Inflammatory macrophage treated with lipopolysaccharide for 1 hour (primary cell): ENCODE results near the gene PES1.
"Not testable (repeated sequence)": the region's sequence is repeated elsewhere in the genome, so short reads cannot be mapped to it uniquely, and the experiment has no call there.

Experiments
- DNase-seq, 2 donors: peaks; one replicate each; pipeline ENCODE4 v3.0.0-alpha.2; 2020 to 2022

The PES1 gene

GRCh38 chr22:30607939-30608338, 16.2 kb upstream of the PES1 start:
- DNase-seq, result no peak

GRCh38 chr22:30607300-30607930, 15.7 kb upstream of the PES1 start:
- no peak for DNase-seq

- DNase-seq, result peak; percentile 61 to 62
Measured at GRCh38 chr22:30606455-30607299, 15.0 kb upstream of the PES1 start, which contains the start of gene TCN2. Gene TCN2, plus strand, starts transcription at chr22:30607174. Its CDS starts 158 bp downstream, at chr22:30607332.

- DNase-seq, result peak; percentile 49 to 81
Measured at GRCh38 chr22:30605449-30606110, 13.9 kb upstream of the PES1 start.

- no peak for DNase-seq
Measured at GRCh38 chr22:30604723-30605122, 13.0 kb upstream of the PES1 start.

GRCh38 chr22:30603801-30604200, 12.1 kb upstream of the PES1 start:
- DNase-seq, result no peak

- DNase-seq, result no peak
Measured at GRCh38 chr22:30602049-30602448, 10.3 kb upstream of the PES1 start.

- no peak for DNase-seq
Measured at GRCh38 chr22:30601464-30601863, 9.8 kb upstream of the PES1 start.

GRCh38 chr22:30600921-30601320, 9.2 kb upstream of the PES1 start:
- DNase-seq, result no peak

- no peak for DNase-seq
Measured at GRCh38 chr22:30598986-30599385, 7.3 kb upstream of the PES1 start.

- no peak for DNase-seq
Measured at GRCh38 chr22:30596886-30597285, 5.2 kb upstream of the PES1 start.

- no peak for DNase-seq
Measured at GRCh38 chr22:30596199-30596598, 4.5 kb upstream of the PES1 start.

GRCh38 chr22:30592360-30592713, 627 bp upstream of the PES1 start:
- DNase-seq, result not testable (repeated sequence)

GRCh38 chr22:30591191-30591587, 521 bp downstream of the PES1 start:
- DNase-seq, result no peak

- DNase-seq, result no peak
Measured at GRCh38 chr22:30586414-30586813, 5.3 kb downstream of the PES1 start.

- DNase-seq, result no peak
Measured at GRCh38 chr22:30584441-30584840, 7.3 kb downstream of the PES1 start.

- DNase-seq, result no peak
Measured at GRCh38 chr22:30582788-30583545, 8.7 kb downstream of the PES1 start.

GRCh38 chr22:30582051-30582450, 9.7 kb downstream of the PES1 start:
- DNase-seq, result no peak

- DNase-seq, result no peak
Measured at GRCh38 chr22:30580896-30581295, 10.8 kb downstream of the PES1 start.

- DNase-seq, result no peak
Measured at GRCh38 chr22:30578481-30578880, 13.2 kb downstream of the PES1 start.

- DNase-seq, result no peak
Measured at GRCh38 chr22:30575859-30576258, 15.9 kb downstream of the PES1 start.

- DNase-seq, result no peak
Measured at GRCh38 chr22:30574997-30575671, 16.6 kb downstream of the PES1 start.
